Panc1 (cell line): ENCODE data around the gene RBMS3.

Experiments used
- CTCF ChIP-seq: fragments of 450-650 bp; IDR thresholded peaks from 2 replicates; pipeline ENCODE4 v1.5.1; 2017; ENCODE audit warnings: mild to moderate bottlenecking
- POLR2AphosphoS5 ChIP-seq: IDR thresholded peaks from 2 replicates; pipeline ENCODE4 v1.6.1; 2012; ENCODE audit warnings: mild to moderate bottlenecking, low read depth, low read length, moderate library complexity
- TCF7L2 ChIP-seq: IDR thresholded peaks from 2 replicates; pipeline ENCODE4 v1.6.1; 2011; ENCODE audit warnings: mild to moderate bottlenecking, low read depth, low read length, inconsistent platforms

- TF ChIP-seq CTCF: no peak
- no peak for TF ChIP-seq POLR2AphosphoS5
- TF ChIP-seq TCF7L2: no peak
Measured at GRCh38 chr3:29760226-29760685, 479.4 kb downstream of the RBMS3 start.
